Measurements from ENCODE around the gene PRAMEF14.
A peak's percentile ranks its signal among the peaks of the same experiment; 100 is the strongest.
"Not testable (repeated sequence)": the region's sequence is repeated elsewhere in the genome, so short reads cannot be mapped to it uniquely, and the experiment has no call there.

Gene PRAMEF14, protein sequence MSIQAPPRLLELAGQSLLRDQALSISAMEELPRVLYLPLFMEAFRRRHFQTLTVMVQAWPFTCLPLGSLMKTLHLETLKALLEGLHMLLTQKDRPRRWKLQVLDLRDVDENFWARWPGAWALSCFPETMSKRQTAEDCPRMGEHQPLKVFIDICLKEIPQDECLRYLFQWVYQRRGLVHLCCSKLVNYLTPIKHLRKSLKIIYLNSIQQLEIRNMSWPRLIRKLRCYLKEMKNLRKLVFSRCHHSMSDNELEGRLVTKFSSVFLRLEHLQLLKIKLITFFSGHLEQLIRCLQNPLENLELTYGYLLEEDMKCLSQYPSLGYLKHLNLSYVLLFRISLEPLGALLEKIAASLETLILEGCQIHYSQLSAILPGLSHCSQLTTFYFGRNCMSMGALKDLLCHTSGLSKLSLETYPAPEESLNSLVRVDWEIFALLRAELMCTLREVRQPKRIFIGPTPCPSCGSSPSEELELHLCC

DNA sequence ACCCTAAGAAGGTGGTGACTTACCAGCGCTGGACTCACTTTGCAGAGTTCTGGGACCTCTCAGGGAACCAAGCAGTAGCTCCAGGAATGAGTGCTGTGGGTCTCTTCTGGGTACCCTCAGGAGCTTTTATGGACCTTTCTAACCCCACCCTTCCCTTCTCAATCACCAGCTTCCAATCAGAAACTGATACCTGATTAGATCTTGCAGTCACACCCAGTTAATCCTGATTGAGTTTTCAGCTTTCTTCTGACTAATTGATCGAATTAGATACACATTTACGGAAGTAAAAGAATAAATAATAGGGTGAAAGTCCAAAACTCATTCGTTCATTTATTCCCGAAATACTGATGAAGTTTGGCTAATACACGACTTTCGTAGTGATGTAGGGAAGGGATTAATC lies at the start of gene PRAMEF14:
Gene PRAMEF14, minus strand, starts transcription at position 101 of the 400 bp plus-strand sequence. CDS start 1,820 bp downstream, outside the sequence.
- not testable (repeated sequence) for H3K4me3 ChIP-seq (ENCODE audit: low read length); DNase-seq (ENCODE audit: low read depth)

DNA sequence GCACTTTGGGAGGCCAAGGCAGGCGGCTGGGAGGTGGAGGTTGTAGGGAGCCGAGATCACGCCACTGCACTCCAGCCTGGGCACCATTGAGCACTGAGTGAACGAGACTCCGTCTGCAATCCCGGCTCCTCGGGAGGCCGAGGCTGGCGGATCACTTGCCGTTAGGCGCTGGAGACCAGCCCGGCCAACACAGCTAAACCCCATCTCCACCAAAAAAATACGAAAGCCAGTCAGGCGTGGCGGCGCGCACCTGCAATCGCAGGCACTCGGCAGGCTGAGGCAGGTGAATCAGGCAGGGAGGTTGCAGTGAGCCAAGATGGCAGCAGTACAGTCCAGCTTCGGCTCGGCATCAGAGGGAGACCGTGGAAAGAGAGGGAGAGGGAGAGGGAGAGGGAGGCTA lies 48.4 kb upstream of the PRAMEF14 start:
- not testable (repeated sequence) for H3K4me3 ChIP-seq (ENCODE audit: low read length); DNase-seq (ENCODE audit: low read depth)

DNA sequence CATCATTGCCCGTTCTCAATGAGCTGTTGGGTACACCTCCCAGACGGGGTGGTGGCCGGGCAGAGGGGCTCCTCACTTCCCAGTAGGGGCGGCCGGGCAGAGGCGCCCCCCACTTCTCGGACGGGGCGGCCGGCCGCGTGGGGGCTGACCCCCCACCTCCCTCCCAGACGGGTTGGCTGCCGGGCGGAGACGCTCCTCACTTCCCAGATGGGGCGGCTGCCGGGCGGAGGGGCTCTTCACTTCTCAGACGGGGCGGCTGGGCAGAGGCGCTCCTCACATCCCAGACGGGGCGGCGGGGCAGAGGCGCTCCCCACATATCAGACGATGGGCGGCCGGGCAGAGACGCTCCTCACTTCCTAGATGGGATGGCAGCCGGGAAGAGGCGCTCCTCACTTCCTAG lies 47.8 kb upstream of the PRAMEF14 start:
- H3K4me3 ChIP-seq (ENCODE audit: low read length); DNase-seq (ENCODE audit: low read depth): not testable (repeated sequence)

DNA sequence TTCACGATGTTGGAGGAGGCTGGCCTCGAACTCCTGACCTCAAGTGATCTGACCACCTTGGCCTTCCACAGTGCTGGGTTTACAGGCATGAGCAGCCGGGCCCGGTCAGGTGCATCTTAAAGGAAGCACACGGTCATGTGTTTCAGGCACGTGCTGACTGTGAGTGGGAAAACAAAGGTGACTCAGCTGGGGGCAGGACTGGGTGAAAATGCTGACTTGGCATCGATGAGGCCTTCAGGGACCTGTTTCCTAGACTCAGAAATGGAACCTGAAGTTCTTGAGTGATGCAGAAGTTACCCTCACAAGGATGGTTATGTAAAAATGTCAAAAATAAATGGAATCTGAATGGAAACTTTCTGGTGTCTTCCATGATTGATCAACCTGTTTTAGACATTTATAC lies 46.1 kb upstream of the PRAMEF14 start:
- H3K4me3 ChIP-seq (ENCODE audit: low read length); DNase-seq (ENCODE audit: low read depth): not testable (repeated sequence)

DNA sequence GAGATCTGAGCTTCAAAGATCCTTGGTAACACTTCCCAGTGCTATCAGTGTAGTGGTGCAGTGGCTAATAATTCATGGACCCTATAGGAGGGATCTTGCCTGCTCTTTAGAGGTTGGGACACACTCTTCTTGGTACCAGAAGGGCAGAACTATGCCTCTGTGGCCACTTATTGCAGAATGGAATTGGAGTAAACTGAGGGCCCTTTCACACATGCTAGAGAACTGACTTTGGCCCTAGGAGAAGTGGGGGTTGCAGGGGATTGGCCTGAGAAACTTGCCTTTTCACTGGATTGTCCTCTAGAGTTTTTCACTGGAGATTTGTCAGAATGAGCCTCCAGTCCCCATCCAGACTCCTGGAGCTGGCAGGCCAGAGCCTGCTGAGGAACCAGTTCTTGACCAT lies 42.4 kb upstream of the PRAMEF14 start, which contains the start of gene PRAMEF17:
Gene PRAMEF17, plus strand, starts transcription at position 301 of the 400 bp plus-strand sequence. Its CDS starts 26 bp downstream, at position 327.
- DNase-seq (ENCODE audit: low read depth); H3K4me3 ChIP-seq (ENCODE audit: low read length): not testable (repeated sequence)

DNA sequence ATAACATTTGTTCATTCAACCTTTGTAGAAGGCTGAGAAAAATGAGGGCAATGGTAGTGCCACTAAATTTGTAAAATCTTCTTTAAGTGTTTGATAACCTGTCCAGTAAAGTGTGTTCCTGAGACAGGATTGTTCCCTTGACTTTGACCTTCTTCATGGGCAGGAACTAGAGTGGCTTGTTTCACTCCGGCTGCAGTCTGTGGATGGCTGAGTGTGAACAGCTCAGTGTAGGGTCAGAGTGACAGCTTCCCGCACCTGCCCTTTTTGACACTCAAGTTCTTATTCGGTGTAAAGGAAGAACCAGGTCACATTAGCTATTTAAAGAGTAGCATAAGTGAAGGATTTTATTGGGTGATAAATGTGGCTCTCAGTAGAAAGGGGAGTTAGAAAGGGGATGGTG lies 33.4 kb upstream of the PRAMEF14 start:
- not testable (repeated sequence) for H3K4me3 ChIP-seq (ENCODE audit: low read length); DNase-seq (ENCODE audit: low read depth)

DNA sequence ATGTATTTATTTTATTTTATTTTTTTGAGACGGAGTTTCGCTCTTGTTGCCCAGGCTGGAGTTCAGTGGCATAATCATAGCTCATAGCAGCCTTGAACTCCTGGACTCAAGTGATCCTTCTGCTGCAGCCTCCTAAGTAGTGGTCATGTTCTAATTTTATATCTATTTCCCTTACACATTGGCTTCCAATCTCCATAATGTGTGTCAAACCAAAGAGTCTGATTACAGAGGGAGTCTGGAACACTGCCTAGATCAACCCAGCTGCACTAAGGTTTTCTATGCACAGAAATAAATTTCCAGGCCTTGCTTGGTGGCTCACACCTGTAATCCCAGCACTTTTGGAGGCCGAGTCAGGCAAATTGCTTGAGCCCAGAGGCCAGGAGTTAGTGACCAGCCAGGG lies 32.0 kb upstream of the PRAMEF14 start:
- not testable (repeated sequence) for DNase-seq (ENCODE audit: low read depth); H3K4me3 ChIP-seq (ENCODE audit: low read length)

DNA sequence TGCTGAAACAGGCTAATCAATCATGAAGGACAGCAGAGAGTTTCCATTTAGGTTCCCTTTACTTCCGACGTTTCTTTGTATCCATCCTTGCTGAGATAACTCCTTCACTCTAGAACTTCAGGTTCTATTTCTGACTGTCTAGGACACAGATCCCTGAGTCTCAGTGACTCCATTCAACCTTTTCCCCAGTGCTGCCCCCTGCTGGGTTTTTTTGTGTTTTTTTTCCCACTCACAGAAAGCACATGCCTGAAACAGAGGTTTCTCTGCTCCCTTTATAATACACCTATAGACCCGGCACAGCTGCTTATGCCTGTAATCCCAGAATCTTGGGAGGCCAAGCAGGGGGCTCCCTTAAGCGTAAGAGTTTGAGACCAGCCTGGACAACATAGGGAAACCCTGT lies 21.6 kb upstream of the PRAMEF14 start:
- not testable (repeated sequence) for H3K4me3 ChIP-seq (ENCODE audit: low read length); DNase-seq (ENCODE audit: low read depth)

DNA sequence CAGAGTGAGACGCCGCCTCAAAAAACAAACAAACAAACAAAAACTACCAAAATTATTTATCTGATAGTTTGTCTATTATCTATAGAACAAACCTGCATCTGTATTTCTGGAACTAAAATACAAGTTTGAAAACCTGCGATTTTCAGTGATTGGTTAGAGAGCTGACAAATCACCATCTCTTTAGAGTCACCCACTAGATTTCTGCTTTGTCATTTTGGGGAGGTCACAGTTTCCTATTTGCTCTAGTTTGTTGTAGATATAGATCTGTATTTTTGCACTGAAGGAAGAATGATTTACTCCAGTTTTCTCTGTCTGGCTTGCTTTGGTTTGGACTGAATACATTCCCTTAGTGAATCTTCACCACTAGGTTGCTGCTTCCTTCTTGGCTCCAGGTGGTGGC lies 19.6 kb upstream of the PRAMEF14 start:
- H3K4me3 ChIP-seq (ENCODE audit: low read length); DNase-seq (ENCODE audit: low read depth): not testable (repeated sequence)

DNA sequence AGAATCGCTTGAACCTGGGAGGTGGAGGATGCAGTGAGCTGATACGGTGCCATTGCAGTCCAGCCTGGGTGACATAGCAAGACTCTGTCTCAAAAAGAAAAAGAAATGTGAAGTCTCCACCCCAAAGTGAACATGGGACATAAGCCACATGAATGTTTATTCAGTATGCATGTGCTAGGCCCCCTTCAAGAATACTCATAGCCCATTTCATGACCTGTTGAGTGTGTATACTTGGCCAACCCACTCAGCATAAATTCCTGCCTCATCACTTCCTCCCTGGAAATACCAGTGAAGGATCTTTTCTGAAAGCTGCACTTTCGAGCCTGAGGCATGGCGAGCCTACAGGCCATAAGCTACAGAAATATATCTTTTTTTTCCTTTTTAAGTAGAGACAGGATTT lies 18.0 kb upstream of the PRAMEF14 start:
- H3K4me3 ChIP-seq (ENCODE audit: low read length); DNase-seq (ENCODE audit: low read depth): not testable (repeated sequence)

DNA sequence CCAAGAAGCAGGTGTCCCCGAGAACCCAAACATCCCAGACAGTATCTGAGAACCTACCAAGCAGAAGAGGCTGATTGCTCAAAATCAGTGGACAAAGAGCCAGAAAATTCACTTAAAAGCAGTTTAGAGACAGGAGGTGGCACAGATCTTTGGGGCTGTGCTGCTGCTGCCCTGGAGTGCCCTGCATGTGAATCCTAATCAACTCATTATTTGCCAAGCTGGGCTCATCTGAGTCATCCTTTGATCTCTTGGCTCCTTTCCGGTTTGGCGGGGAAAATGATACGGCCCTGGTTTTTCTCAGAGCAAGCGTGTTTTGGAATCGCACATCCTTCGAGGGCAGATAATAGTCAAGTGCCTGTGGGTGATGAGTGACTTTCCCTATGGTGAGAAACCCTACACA lies 15.4 kb upstream of the PRAMEF14 start:
- H3K4me3 ChIP-seq (ENCODE audit: low read length); DNase-seq (ENCODE audit: low read depth): not testable (repeated sequence)

DNA sequence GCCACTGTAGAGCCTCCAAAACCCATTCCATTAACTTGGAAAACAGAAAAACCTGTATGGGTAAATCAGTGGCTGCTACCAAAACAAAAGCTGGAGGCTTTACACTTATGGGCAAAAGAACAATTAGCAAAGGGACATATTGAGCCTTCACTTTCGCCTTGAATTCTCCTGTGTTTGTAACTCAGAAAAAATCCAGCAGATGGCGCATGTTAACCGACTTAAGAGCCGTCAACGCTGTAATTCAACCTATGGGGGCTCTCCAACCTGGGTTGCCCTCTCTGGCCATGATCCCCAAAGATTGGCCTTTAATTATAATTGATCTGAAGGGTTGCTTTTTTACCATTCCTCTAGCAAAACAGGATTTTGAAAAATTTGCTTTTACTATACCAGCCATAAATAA lies 9.8 kb upstream of the PRAMEF14 start:
- H3K4me3 ChIP-seq (ENCODE audit: low read length): not testable (repeated sequence)
- DNase-seq (ENCODE audit: low read depth): peak; percentile 2
- TF ChIP-seq, protein P1, sequence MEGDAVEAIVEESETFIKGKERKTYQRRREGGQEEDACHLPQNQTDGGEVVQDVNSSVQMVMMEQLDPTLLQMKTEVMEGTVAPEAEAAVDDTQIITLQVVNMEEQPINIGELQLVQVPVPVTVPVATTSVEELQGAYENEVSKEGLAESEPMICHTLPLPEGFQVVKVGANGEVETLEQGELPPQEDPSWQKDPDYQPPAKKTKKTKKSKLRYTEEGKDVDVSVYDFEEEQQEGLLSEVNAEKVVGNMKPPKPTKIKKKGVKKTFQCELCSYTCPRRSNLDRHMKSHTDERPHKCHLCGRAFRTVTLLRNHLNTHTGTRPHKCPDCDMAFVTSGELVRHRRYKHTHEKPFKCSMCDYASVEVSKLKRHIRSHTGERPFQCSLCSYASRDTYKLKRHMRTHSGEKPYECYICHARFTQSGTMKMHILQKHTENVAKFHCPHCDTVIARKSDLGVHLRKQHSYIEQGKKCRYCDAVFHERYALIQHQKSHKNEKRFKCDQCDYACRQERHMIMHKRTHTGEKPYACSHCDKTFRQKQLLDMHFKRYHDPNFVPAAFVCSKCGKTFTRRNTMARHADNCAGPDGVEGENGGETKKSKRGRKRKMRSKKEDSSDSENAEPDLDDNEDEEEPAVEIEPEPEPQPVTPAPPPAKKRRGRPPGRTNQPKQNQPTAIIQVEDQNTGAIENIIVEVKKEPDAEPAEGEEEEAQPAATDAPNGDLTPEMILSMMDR (conservative IDR thresholded peaks at IDR 0.05; ENCODE audit: low read depth, low read length): peak; percentile 47

DNA sequence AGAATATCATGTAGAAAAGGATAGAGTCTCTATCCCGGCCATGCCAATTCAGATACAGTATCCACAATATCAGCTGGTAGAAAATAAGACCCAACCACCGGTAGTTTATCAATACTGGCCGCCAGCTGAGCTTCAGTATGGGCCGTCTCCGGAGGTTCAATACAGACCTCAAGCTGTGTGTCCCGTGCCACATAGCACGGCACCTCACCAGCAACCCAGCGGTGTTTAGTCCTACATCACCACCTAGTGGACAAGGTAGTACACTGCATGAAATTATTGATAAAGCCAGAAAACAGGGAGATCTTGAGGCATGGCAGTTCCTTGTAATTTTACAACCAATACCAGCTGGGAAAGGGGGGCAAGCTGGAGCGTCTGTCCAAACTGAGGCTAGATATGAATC lies 7.5 kb upstream of the PRAMEF14 start:
- H3K4me3 ChIP-seq (ENCODE audit: low read length); DNase-seq (ENCODE audit: low read depth): not testable (repeated sequence)

DNA sequence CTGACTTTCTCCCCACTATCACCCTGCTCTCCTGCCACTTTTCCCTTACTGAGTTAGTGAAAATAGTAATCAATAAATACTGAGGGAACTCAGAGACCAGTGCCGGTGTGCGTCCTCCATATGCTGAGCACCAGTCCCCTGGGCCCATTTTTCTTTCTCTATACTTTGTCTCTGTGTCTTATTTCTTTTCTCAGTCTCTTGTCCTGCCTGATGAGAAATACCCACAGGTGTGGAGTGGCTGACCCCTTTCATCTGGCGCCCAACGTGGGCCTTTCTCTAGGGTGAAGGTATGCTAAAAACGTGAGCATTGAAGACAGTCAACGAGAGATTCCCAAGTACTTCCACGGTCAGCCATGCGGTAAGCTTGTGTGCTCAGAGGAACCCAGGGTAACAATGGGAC lies 6.5 kb upstream of the PRAMEF14 start:
- H3K4me3 ChIP-seq (ENCODE audit: low read length); DNase-seq (ENCODE audit: low read depth): not testable (repeated sequence)

DNA sequence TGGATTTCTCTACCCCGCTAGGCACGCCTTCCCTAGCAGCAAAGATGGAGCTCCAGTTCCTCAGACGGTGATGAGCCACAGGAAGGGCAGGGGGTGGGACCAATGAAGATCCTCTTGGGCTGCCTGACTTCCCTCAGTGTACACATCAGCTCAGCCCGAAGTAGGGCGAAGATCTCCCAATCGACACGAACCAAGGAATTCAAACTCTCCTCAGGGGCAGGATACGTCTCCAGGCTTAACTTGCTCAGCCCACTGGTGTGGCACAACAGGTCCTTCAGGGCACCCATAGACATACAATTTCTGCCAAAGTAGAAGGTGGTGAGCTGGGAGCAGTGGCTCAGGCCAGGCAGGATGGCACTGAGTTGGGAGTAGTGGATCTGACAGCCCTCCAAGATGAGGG lies 4.4 kb downstream of the PRAMEF14 start:
- not testable (repeated sequence) for DNase-seq (ENCODE audit: low read depth); H3K4me3 ChIP-seq (ENCODE audit: low read length)

DNA sequence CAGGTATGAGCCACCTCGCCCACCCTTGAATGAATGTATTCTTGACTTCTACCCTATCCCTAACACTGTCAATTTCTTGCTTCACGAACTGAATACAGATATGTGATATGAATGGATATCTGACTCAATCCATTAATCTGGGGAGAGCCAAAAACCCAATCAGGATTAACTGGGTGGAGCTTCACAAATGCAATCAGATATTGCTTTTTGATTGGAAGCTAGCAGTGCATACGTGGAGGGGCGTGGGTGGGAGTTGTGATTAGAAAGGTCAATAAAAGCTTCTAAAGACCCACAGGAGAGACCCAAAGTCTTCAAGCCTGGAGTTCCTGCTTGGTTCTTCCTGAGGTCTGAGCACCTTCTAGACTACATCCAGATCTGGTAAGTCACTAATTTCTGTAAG lies 31.7 kb downstream of the PRAMEF14 start, which contains the start of gene PRAMEF15:
Gene PRAMEF15, plus strand, starts transcription at position 301 of the 400 bp plus-strand sequence. CDS start 2,827 bp downstream, outside the sequence.
- not testable (repeated sequence) for H3K4me3 ChIP-seq (ENCODE audit: low read length); DNase-seq (ENCODE audit: low read depth)

DNA sequence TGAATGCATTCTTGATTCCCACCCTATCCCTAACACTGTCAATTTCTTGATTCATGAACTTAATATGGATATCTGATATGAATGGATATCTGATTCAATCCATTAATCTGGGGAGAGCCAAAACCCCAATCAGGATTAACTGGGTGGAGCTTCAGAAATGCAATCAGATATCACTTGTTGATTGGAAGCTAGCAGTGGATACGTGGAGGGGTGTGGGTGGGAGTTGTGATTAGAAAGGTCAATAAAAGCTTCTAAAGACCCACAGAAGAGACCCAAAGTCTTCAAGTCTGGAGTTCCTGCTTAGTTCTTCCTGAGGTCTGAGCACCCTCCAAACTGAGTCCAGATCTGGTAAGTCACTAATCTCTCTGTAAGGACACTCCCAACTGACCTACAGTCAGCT lies 43.7 kb downstream of the PRAMEF14 start, which contains the start of gene PRAMEF33:
Gene PRAMEF33, plus strand, starts transcription at position 301 of the 400 bp plus-strand sequence. CDS start 2,416 bp downstream, outside the sequence.
- DNase-seq (ENCODE audit: low read depth); H3K4me3 ChIP-seq (ENCODE audit: low read length): not testable (repeated sequence)

DNA sequence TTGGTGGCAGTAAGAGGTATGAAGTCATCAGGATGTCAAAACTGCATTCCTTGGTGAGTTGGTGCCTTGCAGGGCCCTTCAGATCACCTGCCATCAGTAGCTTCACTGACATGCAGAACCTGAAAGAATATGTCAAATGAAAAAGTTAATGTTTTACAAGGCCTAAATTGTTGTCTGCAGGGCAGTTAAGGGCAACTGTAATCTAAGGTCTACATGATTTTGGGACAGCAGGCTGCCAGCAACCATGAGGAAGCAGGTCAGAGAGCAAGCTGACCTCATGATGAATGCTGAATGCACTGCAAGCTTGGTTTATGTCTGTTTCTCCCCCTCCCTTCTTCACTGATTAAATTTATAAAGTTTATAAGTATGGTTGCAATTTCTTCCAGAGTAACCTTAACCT lies 44.7 kb downstream of the PRAMEF14 start:
- H3K4me3 ChIP-seq (ENCODE audit: low read length); DNase-seq (ENCODE audit: low read depth): not testable (repeated sequence)

DNA sequence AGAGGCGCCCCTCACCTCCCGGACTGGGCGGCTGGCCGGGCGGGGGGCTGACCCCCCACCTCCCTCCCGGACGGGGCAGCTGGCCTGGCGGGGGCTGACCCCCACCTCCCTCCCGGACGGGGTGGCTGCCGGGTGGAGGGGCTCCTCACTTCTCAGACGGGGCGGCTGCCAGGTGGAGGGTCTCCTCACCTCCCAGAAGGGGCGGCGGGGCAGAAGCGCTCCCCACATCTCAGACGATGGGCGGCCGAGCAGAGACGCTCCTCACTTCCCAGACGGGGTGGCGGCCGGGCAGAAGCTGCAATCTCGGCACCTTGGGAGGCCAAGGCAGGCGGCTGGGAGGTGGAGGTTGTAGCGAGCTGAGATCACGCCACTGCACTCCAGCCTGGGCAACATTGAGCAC lies 48.2 kb downstream of the PRAMEF14 start:
- not testable (repeated sequence) for H3K4me3 ChIP-seq (ENCODE audit: low read length); DNase-seq (ENCODE audit: low read depth)

Measured in retinal pigment epithelial cell (primary cell).